NCI-H748 (cell line): ENCODE measurements around the gene MYL6.
"Not testable (repeated sequence)": the region's sequence is repeated elsewhere in the genome, so short reads cannot be mapped to it uniquely, and the experiment has no call there.

Experiments used
- DNase-seq: peaks from one replicate; lab custom pipeline; 2025; ENCODE audit not compliant: unreplicated experiment; lab: John Stamatoyannopoulos, UW

Gene MYL6

GRCh38 chr12:56189099-56189917 lies 31.1 kb downstream of the MYL6 start, which contains the start of gene SMARCC2:
TSS of gene SMARCC2 (minus strand) at chr12:56189483. CDS start at chr12:56189461, 22 bp downstream.
- DNase-seq: peak; percentile 93

GRCh38 chr12:56189918-56190694 lies 31.9 kb downstream of the MYL6 start:
- DNase-seq: peak; percentile 89

- DNase-seq: peak; percentile 59
These were observed 32.6 kb downstream of the MYL6 start for GRCh38 chr12:56190695-56191155.

- DNase-seq: no peak
These were observed 34.4 kb downstream of the MYL6 start for GRCh38 chr12:56192582-56192981.

- peak; percentile 92 for DNase-seq
These were observed 34.9 kb downstream of the MYL6 start for GRCh38 chr12:56193025-56193578.

GRCh38 chr12:56196818-56197550 lies 38.8 kb downstream of the MYL6 start:
- not testable (repeated sequence) for DNase-seq

GRCh38 chr12:56197921-56198635 lies 39.9 kb downstream of the MYL6 start:
- DNase-seq: no peak

- DNase-seq: no peak
These were observed 40.7 kb downstream of the MYL6 start for GRCh38 chr12:56198836-56199235.

- DNase-seq: no peak
These were observed 44.2 kb downstream of the MYL6 start for GRCh38 chr12:56202366-56202765.

- no peak for DNase-seq
These were observed 44.7 kb downstream of the MYL6 start for GRCh38 chr12:56202838-56203237.

GRCh38 chr12:56204275-56204674 lies 46.1 kb downstream of the MYL6 start:
- no peak for DNase-seq

GRCh38 chr12:56205445-56205844 lies 47.3 kb downstream of the MYL6 start:
- no peak for DNase-seq

- peak; percentile 44 for DNase-seq
These were observed 48.5 kb downstream of the MYL6 start for GRCh38 chr12:56206452-56207166.

GRCh38 chr12:56208006-56208405 lies 49.8 kb downstream of the MYL6 start:
- no peak for DNase-seq
